MCF 10A (cell line): ENCODE data around the gene TBCD. TPM values are rescaled to one million over a fixed set of nuclear protein-coding genes. Genes with fewer than 3 reads are reported as not detected.

Source experiments
- BruUV-seq: library from RNA; stranded (reverse); fragments of 400-500 nt; replicated peaks from 2 replicates; lab custom pipeline; 2021; lab: Mats Ljungman, UMichigan
- CTCF ChIA-PET: fragments of 300-600 bp; sonication (Branson Sonifier 250); formaldehyde crosslinking; extraction: SDS; loops from one replicate; lab custom pipeline; 2021; ENCODE audit warnings: antibody characterized with exemption, inconsistent platforms; lab: Yijun Ruan, JAX
- POLR2A ChIA-PET: fragments of 300-600, 350-650 bp; sonication (Branson Sonifier 250); formaldehyde crosslinking; extraction: SDS; loops from one replicate; lab custom pipeline; 2020; ENCODE audit warnings: antibody characterized with exemption, inconsistent platforms; lab: Yijun Ruan, JAX
- DNase-seq: peaks from one replicate; pipeline ENCODE4 v3.0.0-alpha.2; 2018; ENCODE audit not compliant: unreplicated experiment
- H3K27ac Mint-ChIP-seq: one replicate; pipeline ENCODE4 v1.8.0; 2022; ENCODE audit warnings: mild to moderate bottlenecking, low read depth, mixed read lengths; ENCODE audit not compliant: unreplicated experiment
- H3K27me3 Mint-ChIP-seq: one replicate; pipeline ENCODE4 v1.8.0; 2022; ENCODE audit warnings: mixed read lengths; ENCODE audit not compliant: insufficient read depth, unreplicated experiment
- H3K36me3 Mint-ChIP-seq: one replicate; pipeline ENCODE4 v1.8.0; 2022; ENCODE audit warnings: mild to moderate bottlenecking, moderate library complexity, mixed read lengths; ENCODE audit not compliant: insufficient read depth, unreplicated experiment
- H3K4me1 Mint-ChIP-seq: one replicate; pipeline ENCODE4 v1.8.0; 2022; ENCODE audit warnings: mixed read lengths; ENCODE audit not compliant: insufficient read depth, unreplicated experiment
- H3K4me3 Mint-ChIP-seq: one replicate; pipeline ENCODE4 v1.8.0; 2022; ENCODE audit warnings: mild to moderate bottlenecking, moderate library complexity, mixed read lengths; ENCODE audit not compliant: unreplicated experiment
- H3K9me3 Mint-ChIP-seq: one replicate; pipeline ENCODE4 v1.8.0; 2022; ENCODE audit warnings: mixed read lengths; ENCODE audit not compliant: unreplicated experiment
- intact Hi-C: fragments of 100-400 bp; cut with micrococcal nuclease; formaldehyde crosslinking; loops from 2 replicates; pipeline ENCODE4 v1.14.1; 2022
- total RNA-seq: library from RNA; stranded (reverse); gene quantifications from 2 replicates; pipeline ENCODE4 v1.2.3, GENCODE V29; 2022
- TF ChIP-seq, protein P1 (sequence below): fragments of 200-600 bp; IDR thresholded peaks from one replicate; pipeline ENCODE4 v1.8.0; 2022; ENCODE audit warnings: antibody characterized with exemption, mild to moderate bottlenecking; ENCODE audit not compliant: unreplicated experiment

The TBCD gene
- total RNA-seq, 1 experiment from 2014 or later: 76.2 TPM

DNA sequence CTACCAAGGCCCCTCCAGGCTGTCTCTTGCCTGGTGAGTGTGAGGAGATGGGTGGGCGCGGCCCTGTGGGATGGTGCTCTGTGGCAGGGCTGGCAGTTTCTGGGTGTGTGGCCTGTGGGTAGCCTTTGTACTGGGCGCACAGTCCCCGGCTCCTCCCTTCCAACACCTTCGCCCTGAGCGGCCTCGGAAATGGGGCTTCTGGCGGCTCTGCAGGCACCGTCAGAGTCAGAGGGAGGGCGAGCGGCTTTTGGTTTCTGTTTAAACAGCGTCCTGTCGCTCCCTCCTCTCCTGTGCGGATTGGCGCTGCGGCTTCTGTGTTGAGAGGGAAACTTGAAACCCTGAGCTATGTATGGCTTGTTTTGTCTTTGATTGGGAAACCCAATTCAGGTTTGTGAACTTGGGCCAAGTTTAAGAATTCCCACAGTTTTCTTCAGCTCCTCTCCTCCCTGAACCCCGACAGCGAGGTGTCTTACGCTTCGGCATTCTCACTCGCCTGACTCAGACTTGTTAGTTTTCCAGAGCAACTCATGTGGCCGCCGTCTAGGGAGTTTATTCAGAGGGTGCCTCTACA lies 96.2 kb downstream of the TBCD start:
- peak; percentile 90 for DNase-seq
- Mint-ChIP-seq H3K27me3 (no peaks in the 10 kb centered on the region), H3K36me3 (peaks cover 4% of the 10 kb centered on the region), H3K27ac (peak overlapping the region; percentile 46), H3K4me3 (peak overlapping the region; percentile 65), H3K9me3 (no peaks in the 10 kb centered on the region), H3K4me1 (peaks cover 5% of the 10 kb centered on the region)
- TF ChIP-seq, protein P1, sequence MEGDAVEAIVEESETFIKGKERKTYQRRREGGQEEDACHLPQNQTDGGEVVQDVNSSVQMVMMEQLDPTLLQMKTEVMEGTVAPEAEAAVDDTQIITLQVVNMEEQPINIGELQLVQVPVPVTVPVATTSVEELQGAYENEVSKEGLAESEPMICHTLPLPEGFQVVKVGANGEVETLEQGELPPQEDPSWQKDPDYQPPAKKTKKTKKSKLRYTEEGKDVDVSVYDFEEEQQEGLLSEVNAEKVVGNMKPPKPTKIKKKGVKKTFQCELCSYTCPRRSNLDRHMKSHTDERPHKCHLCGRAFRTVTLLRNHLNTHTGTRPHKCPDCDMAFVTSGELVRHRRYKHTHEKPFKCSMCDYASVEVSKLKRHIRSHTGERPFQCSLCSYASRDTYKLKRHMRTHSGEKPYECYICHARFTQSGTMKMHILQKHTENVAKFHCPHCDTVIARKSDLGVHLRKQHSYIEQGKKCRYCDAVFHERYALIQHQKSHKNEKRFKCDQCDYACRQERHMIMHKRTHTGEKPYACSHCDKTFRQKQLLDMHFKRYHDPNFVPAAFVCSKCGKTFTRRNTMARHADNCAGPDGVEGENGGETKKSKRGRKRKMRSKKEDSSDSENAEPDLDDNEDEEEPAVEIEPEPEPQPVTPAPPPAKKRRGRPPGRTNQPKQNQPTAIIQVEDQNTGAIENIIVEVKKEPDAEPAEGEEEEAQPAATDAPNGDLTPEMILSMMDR: no peak
- intact Hi-C loops: no loop called here
- POLR2A ChIA-PET: interaction anchor here (1.0 to 1.9 kb wide), 4 partner anchors 10 to 27 kb away, joined by 3 to 17 read pairs (median 12); no protein-coding TSS in a partner anchor
- BruUV-seq: no TSS peak
- CTCF ChIA-PET: no interaction called here

DNA sequence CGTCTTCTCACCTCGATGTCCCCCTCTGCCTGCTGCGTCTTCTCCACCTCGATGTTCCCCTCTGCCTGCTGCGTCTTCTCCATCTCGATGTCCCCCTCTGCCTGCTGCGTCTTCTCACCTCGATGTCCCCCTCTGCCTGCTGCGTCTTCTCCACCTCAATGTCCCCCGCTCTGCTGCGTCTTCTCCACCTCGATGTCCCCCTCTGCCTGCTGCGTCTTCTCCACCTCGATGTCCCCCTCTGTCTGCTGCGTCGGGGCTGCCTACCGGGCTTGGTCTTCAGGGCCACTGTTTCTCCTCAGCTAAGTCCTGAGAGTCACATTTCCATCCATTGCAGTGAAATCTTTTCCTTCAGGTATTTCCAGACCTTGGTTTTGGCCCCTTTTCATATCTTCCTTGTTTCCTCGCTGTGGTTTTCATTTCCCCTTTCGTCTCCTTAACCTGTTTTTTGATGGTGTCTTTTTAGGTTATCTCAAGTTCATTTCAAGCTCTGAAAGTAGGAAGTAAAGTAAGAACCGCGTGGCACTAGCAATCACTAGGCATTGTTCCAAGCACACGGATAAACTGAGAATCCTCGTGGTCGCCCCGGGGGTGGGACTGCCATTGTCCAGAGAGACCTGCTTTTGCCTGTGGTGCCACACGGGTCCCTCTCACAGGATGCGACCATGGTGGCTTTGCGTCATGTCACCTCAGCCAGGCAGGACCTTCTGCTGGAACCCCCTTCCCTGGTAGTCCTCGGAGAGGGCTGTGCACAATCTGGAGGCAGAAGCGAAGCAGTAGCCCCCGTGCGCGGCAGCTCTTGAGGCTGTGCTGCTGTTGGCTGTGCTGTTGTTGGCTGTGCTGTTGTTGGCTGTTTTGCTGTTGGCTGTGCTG lies 97.4 kb downstream of the TBCD start:
- no TSS peak for BruUV-seq
- no peak overlapping the region for H3K27ac Mint-ChIP-seq
- H3K4me1 Mint-ChIP-seq: peaks cover 5% of the 10 kb centered on the region
- H3K4me3 Mint-ChIP-seq: peak overlapping the region; percentile 39
- intact Hi-C loops: no loop called here
- no peak for DNase-seq
- ChIA-PET POLR2A (interaction anchor here (0.8 kb wide), 1 partner anchor 26 kb away, joined by 3 read pairs; no protein-coding TSS in a partner anchor), CTCF (interaction anchor here (0.7 kb wide), 1 partner anchor 44 kb away, joined by 3 read pairs; no protein-coding TSS in a partner anchor)
- no peaks in the 10 kb centered on the region for H3K27me3 Mint-ChIP-seq
- peaks cover 2% of the 10 kb centered on the region for H3K36me3 Mint-ChIP-seq
- H3K9me3 Mint-ChIP-seq: no peaks in the 10 kb centered on the region
- TF ChIP-seq, protein P1: no peak

DNA sequence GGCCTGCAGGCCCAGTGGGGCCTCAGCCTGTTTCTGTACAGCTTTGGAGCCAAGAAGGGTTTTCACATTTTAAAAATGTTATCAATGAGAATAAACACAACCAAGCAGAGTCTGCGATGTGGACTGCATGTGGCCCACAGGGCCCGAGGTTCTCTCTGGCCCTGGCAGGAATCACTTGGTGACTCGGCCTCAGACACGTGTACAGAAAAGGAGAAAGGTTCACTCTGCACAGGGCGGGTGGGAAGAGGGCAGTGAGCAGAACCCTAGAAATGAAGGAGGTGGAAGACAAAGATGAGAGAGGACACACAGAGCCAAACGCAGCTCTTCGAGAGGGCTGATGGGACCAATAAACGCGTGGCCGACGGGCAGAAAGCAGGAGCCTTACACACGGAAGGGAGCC lies 99.5 kb downstream of the TBCD start:
- no peaks in the 10 kb centered on the region for H3K36me3 Mint-ChIP-seq
- ChIA-PET CTCF (interaction anchor here (0.7 to 1.2 kb wide), 2 partner anchors 16 to 69 kb away, joined by 3 to 4 read pairs; no protein-coding TSS in a partner anchor), POLR2A (interaction anchor here (1.1 kb wide), 1 partner anchor 15 kb away, joined by 4 read pairs; no protein-coding TSS in a partner anchor)
- no peaks in the 10 kb centered on the region for H3K27me3 Mint-ChIP-seq
- peaks cover 5% of the 10 kb centered on the region for H3K4me1 Mint-ChIP-seq
- TF ChIP-seq, protein P1: no peak
- H3K27ac Mint-ChIP-seq: no peak overlapping the region
- H3K9me3 Mint-ChIP-seq: no peaks in the 10 kb centered on the region
- DNase-seq: no peak
- no TSS peak for BruUV-seq
- H3K4me3 Mint-ChIP-seq: no peak overlapping the region
- intact Hi-C loops: no loop called here

DNA sequence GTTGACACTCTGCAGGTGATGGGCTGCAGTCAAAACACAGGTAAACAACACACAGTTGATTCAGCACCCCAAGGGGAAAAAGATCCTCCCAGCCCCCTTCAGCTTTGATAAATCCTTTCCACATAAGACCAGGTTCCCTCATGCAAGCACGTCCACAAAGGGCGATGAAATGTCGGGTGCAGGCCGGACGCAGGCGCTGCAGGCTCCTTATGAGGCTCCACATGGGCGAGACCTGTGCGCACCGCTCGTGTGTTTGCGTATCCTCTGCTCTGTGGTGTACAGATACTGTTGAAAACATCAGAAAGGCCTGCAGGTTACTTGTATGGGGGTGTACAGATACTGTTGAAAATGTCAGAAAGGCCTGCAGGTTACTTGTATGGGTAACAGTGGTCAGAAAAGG lies 102.4 kb downstream of the TBCD start:
- BruUV-seq: no TSS peak
- peaks cover 13% of the 10 kb centered on the region for H3K4me1 Mint-ChIP-seq
- peak overlapping the region; percentile 1 for H3K27ac Mint-ChIP-seq
- TF ChIP-seq, protein P1: no peak
- no peaks in the 10 kb centered on the region for H3K27me3 Mint-ChIP-seq
- POLR2A ChIA-PET: interaction anchor here (0.8 to 2.3 kb wide), 2 partner anchors 21 to 22 kb away, joined by 3 to 6 read pairs; no protein-coding TSS in a partner anchor
- no peak overlapping the region for H3K4me3 Mint-ChIP-seq
- H3K36me3 Mint-ChIP-seq: no peaks in the 10 kb centered on the region
- no peaks in the 10 kb centered on the region for H3K9me3 Mint-ChIP-seq
- CTCF ChIA-PET: no interaction called here
- no peak for DNase-seq
- intact Hi-C loops: no loop called here
